Fibroblast of pulmonary artery (primary cell): Measurements from ENCODE around the gene ELF1.

ENCODE experiments used
- DNase-seq: peaks from one replicate; pipeline ENCODE4 v3.0.0-alpha.2; 2010; ENCODE audit warnings: low read depth
- H3K4me3 ChIP-seq: replicated peaks from 2 replicates; pipeline ENCODE4 v1.5.1; 2011; ENCODE audit warnings: low read depth, mild to moderate bottlenecking, control low read depth, low read length, moderate library complexity
- TF ChIP-seq, protein P1 (sequence below): IDR thresholded peaks from 2 replicates; pipeline ENCODE4 v1.5.1; 2011; ENCODE audit warnings: mild to moderate bottlenecking, control low read depth, low read length, inconsistent platforms; ENCODE audit errors: missing control alignments

The ELF1 gene

DNA sequence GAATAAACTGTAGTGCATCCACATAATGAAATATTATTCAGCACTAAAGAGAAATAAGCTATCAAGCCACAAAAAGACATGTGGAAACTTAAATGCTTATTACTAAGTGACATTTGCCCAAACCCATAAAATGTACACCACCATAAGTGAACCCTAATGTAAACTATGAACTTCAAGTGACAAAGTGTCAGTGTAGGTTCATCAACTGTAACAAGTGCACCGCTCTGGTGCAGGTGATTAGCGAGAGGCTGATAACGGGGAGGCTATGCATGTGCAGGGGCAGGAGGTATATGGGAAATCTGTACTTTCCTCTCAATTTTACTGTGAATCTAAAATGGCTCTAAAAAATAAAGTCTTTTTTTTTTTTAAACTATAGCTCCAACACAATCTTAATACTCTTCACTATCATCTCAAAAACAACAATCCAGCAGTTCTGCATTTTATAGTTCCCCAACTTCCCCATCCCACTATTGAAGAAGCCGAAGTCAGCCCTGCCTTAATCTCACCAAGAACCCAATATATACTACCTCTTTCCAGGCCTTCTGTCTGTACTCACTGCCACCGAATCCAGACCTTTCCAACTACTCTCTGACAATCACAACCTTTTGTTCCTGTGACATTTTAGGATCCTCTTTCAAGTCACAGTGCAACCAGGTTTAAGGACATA is 22.6 kb downstream of the ELF1 start:
- H3K4me3 ChIP-seq = no peak overlapping the region
- DNase-seq = no peak
- TF ChIP-seq, protein P1, sequence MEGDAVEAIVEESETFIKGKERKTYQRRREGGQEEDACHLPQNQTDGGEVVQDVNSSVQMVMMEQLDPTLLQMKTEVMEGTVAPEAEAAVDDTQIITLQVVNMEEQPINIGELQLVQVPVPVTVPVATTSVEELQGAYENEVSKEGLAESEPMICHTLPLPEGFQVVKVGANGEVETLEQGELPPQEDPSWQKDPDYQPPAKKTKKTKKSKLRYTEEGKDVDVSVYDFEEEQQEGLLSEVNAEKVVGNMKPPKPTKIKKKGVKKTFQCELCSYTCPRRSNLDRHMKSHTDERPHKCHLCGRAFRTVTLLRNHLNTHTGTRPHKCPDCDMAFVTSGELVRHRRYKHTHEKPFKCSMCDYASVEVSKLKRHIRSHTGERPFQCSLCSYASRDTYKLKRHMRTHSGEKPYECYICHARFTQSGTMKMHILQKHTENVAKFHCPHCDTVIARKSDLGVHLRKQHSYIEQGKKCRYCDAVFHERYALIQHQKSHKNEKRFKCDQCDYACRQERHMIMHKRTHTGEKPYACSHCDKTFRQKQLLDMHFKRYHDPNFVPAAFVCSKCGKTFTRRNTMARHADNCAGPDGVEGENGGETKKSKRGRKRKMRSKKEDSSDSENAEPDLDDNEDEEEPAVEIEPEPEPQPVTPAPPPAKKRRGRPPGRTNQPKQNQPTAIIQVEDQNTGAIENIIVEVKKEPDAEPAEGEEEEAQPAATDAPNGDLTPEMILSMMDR = no peak

DNA sequence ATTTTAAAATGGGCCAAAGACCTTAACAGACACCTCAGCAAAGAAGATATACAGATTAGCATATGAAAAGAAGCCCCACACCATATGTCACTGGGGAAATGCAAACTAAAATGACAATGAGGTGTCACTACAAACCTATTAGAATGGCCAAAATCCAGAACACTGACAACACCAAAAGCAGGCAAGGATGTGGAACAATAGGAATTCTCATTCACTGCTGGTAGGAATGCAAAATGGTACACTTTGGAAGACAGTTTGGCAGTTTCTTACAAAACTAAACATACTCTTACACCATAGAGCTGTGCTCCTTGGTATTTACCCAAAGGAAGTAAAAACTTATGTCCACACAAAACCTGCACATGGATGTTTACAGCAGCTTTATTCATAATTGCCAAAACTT is 23.1 kb downstream of the ELF1 start:
- TF ChIP-seq, protein P1 = no peak
- no peak overlapping the region for H3K4me3 ChIP-seq
- no peak for DNase-seq

DNA sequence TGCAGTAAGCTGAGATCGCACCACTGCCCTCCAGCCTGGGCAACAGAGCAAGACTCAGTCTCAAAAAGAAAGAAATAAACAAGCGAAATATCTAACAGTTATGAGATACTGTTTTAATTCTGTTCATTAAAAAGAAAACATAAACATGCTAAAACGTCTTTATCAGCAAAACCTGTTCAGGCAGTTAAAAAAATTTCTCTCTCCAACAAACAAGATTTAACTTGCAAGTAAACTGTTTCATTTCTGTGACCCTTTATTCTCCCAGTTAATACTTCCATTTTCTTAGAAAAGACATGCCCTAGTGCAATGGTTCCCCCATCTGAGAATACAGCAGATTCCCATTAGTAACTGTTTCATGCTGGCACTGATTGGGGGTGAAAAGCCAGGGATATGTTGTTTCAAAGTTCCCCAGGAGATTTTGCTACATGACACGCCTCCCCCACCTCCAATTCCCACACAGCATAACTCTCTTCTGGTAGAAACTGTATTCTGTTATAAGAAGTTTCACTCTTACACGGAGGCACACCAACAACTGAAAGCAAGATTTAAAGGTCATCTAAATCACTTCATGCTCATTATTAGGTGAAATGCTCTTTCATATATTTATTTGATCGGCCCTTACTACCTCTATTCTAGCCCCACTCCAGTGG is 24.4 kb downstream of the ELF1 start:
- no peak for DNase-seq
- no peak overlapping the region for H3K4me3 ChIP-seq

GRCh38 chr13:40993987-40994386 is 25.1 kb downstream of the ELF1 start:
- DNase-seq = no peak
- TF ChIP-seq, protein P1 = no peak
- H3K4me3 ChIP-seq = no peak overlapping the region

More for the DNA sequence above, 24.4 kb downstream of the ELF1 start:
- TF ChIP-seq, protein P1 = no peak

DNA sequence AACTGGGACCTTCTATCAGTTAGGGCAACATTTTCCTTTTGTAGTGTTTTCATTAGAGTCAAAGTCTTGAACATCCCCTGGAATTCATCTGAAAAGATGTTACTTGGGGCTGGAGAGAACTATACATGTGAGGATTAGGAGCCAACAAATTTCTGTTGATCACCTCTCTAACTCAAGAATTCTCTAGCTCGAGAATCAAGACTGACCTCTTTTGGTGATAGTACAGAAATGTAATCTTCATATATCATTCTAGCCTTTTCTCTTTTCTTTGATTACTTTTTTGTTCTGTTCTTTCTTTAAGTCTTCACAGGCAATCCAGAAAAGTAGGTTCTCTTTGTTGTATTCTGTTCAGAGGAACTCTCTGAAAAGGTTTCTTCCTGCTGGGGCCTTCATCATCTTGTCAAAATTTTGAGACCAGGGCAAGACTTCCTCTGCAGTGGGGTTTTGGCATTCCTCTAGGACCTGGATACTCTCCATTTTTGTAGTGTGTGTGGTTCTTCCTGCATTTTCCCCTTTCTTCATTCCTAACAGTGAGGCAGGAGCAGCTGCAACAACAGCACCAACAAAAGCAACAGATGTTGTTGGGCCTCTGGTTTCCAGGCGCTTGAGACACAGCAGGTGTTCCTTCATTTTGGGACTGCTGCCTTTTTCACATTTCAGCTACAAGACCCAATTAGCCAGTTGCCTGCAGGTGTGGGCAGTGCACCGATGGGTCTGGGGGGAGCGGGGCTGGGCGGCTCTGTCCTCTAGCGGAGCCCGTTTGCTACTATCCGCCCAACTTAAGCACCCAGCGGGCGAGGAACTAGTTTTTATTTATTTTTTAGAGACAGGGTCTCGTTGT is 26.2 kb downstream of the ELF1 start:
- no peak for DNase-seq
- TF ChIP-seq, protein P1 = no peak
- no peak overlapping the region for H3K4me3 ChIP-seq

GRCh38 chr13:40987606-40988280 is 31.4 kb downstream of the ELF1 start:
- DNase-seq = no peak
- H3K4me3 ChIP-seq = no peak overlapping the region
- TF ChIP-seq, protein P1 = no peak
